Stimulated activated CD8-positive, alpha-beta memory T cell treated with anti-CD3 and anti-CD28 coated beads, Interleukin-4, amount 100 ng/mL, for 1 hour (primary cell): ENCODE measurements around the gene GLI1.

ENCODE experiments used
- DNase-seq, 2 donors: peaks; one replicate each; pipeline ENCODE4 v3.0.0-alpha.2; 2020; ENCODE audit warnings: low read depth in 2 of 2, low spot score in 1 of 2

Gene GLI1

GRCh38 chr12:57460841-57461275, 1.3 kb downstream of the GLI1 start:
- DNase-seq, result no peak

GRCh38 chr12:57461276-57461916, 1.8 kb downstream of the GLI1 start:
- no peak for DNase-seq

GRCh38 chr12:57461917-57462250, 2.3 kb downstream of the GLI1 start:
- no peak for DNase-seq

GRCh38 chr12:57462251-57462911, 2.8 kb downstream of the GLI1 start:
- DNase-seq, result peak; percentile 72 to 79

GRCh38 chr12:57462912-57463253, 3.3 kb downstream of the GLI1 start:
- DNase-seq, result no peak

- no peak for DNase-seq
Measured at GRCh38 chr12:57464569-57464968, 5.0 kb downstream of the GLI1 start.

GRCh38 chr12:57465030-57465746, 5.6 kb downstream of the GLI1 start:
- DNase-seq, result no peak

- DNase-seq, result no peak
Measured at GRCh38 chr12:57465747-57466505, 6.3 kb downstream of the GLI1 start.

- DNase-seq, result no peak
Measured at GRCh38 chr12:57467212-57467874, 7.8 kb downstream of the GLI1 start.

GRCh38 chr12:57467915-57468314, 8.3 kb downstream of the GLI1 start:
- no peak for DNase-seq

GRCh38 chr12:57469296-57470164, 9.9 kb downstream of the GLI1 start:
- no peak for DNase-seq

- DNase-seq, result no peak
Measured at GRCh38 chr12:57470286-57470969, 10.8 kb downstream of the GLI1 start.

GRCh38 chr12:57470970-57471656, 11.5 kb downstream of the GLI1 start:
- DNase-seq, result no peak

- no peak for DNase-seq
Measured at GRCh38 chr12:57471661-57472060, 12.1 kb downstream of the GLI1 start.

- DNase-seq, result no peak
Measured at GRCh38 chr12:57472391-57472790, 12.8 kb downstream of the GLI1 start.

- no peak for DNase-seq
Measured at GRCh38 chr12:57473392-57473791, 13.8 kb downstream of the GLI1 start.

GRCh38 chr12:57473886-57474285, 14.3 kb downstream of the GLI1 start:
- no peak for DNase-seq

GRCh38 chr12:57474430-57474829, 14.8 kb downstream of the GLI1 start:
- no peak for DNase-seq

GRCh38 chr12:57474862-57475261, 15.3 kb downstream of the GLI1 start:
- DNase-seq, result no peak
